ENCODE results near the gene MPL.

The MPL gene

GRCh38 chr1:43306688-43307457, 30.7 kb upstream of the MPL start:
- no peak for DNase-seq

- DNase-seq, result no peak
Observed at GRCh38 chr1:43307458-43308158, 30.0 kb upstream of the MPL start.

- DNase-seq, result no peak
Observed at GRCh38 chr1:43308635-43309404, 28.8 kb upstream of the MPL start.

- DNase-seq, result no peak
Observed at GRCh38 chr1:43309405-43310025, 28.1 kb upstream of the MPL start.

GRCh38 chr1:43311521-43311920, 26.1 kb upstream of the MPL start:
- DNase-seq, result no peak

GRCh38 chr1:43312212-43312623, 25.4 kb upstream of the MPL start:
- no peak for DNase-seq

GRCh38 chr1:43312663-43313515, 24.7 kb upstream of the MPL start:
- no peak for DNase-seq

- no peak for DNase-seq
Observed at GRCh38 chr1:43313771-43314170, 23.8 kb upstream of the MPL start.

- DNase-seq, result no peak
Observed at GRCh38 chr1:43314233-43314632, 23.4 kb upstream of the MPL start.

- no peak for DNase-seq
Observed at GRCh38 chr1:43315481-43315880, 22.1 kb upstream of the MPL start.

GRCh38 chr1:43315963-43316737, 21.5 kb upstream of the MPL start:
- DNase-seq, result no peak

- DNase-seq, result no peak
Observed at GRCh38 chr1:43316738-43317520, 20.7 kb upstream of the MPL start.

GRCh38 chr1:43317817-43318471, 19.7 kb upstream of the MPL start:
- peak; percentile 5 for DNase-seq

- DNase-seq, result no peak
Observed at GRCh38 chr1:43318831-43319230, 18.8 kb upstream of the MPL start.

GRCh38 chr1:43319288-43319687, 18.3 kb upstream of the MPL start:
- no peak for DNase-seq

GRCh38 chr1:43319766-43320165, 17.9 kb upstream of the MPL start:
- no peak for DNase-seq

- DNase-seq, result no peak
Observed at GRCh38 chr1:43321331-43321891, 16.2 kb upstream of the MPL start.

GRCh38 chr1:43322506-43322905, 15.1 kb upstream of the MPL start:
- no peak for DNase-seq

- no peak for DNase-seq
Observed at GRCh38 chr1:43324810-43325209, 12.8 kb upstream of the MPL start.

- no peak for DNase-seq
Observed at GRCh38 chr1:43325381-43325780, 12.2 kb upstream of the MPL start.
